Measurements from ENCODE around the gene ANO6. TPM values are rescaled to one million over a fixed set of nuclear protein-coding genes. Genes with fewer than 3 reads are reported as not detected.

ANO6 gene
- total and polyA plus RNA-seq, 5 donors = 14.4 to 51.0 (median 46.8) TPM

GRCh38 chr12:45189766-45190403 lies 26.0 kb upstream of the ANO6 start:
- H3K4me1 ChIP-seq (ENCODE audit: control insufficient read depth, insufficient read depth, low read length) = no peaks in the 10 kb centered on the region
- H3K4me3 ChIP-seq (ENCODE audit: low read length) = no peak overlapping the region
- no peak overlapping the region for H3K27ac ChIP-seq (ENCODE audit: low read length)
- intact Hi-C loops (cut with DNase I) = no loop called here
- DNase-seq (no peak), ATAC-seq (no peak)
- WGBS = 90% methylated on average over 1 of the region's 1 CpG
- no peaks in the 10 kb centered on the region for H3K9me3 ChIP-seq (ENCODE audit: control insufficient read depth, low read length)
- H3K27me3 ChIP-seq (ENCODE audit: control insufficient read depth, insufficient read depth) = no peaks in the 10 kb centered on the region

- no peak for DNase-seq
- 65% methylated on average over 1 of the region's 1 CpG for WGBS
- H3K27ac ChIP-seq (ENCODE audit: low read length) = no peak overlapping the region
These were observed 24.7 kb upstream of the ANO6 start for GRCh38 chr12:45191239-45191638.

GRCh38 chr12:45192707-45193106 lies 23.2 kb upstream of the ANO6 start:
- Histone ChIP-seq H3K4me1 (ENCODE audit: control insufficient read depth, insufficient read depth, low read length) (no peaks in the 10 kb centered on the region), H3K27ac (ENCODE audit: low read length) (no peak overlapping the region), H3K27me3 (ENCODE audit: control insufficient read depth, insufficient read depth) (no peaks in the 10 kb centered on the region), H3K9me3 (ENCODE audit: control insufficient read depth, low read length) (no peaks in the 10 kb centered on the region), H3K4me3 (ENCODE audit: low read length) (no peak overlapping the region)
- DNase-seq (no peak), ATAC-seq (no peak)
- 69% methylated on average over 4 of the region's 4 CpGs for WGBS
- intact Hi-C loops (cut with DNase I) = no loop called here

More at GRCh38 chr12:45191239-45191638, 24.7 kb upstream of the ANO6 start:
- no peaks in the 10 kb centered on the region for H3K4me1 ChIP-seq (ENCODE audit: control insufficient read depth, insufficient read depth, low read length)
- intact Hi-C loops (cut with DNase I) = no loop called here
- no peaks in the 10 kb centered on the region for H3K27me3 ChIP-seq (ENCODE audit: control insufficient read depth, insufficient read depth)
- no peak for ATAC-seq
- no peak overlapping the region for H3K4me3 ChIP-seq (ENCODE audit: low read length)
- H3K9me3 ChIP-seq (ENCODE audit: control insufficient read depth, low read length) = no peaks in the 10 kb centered on the region

GRCh38 chr12:45200491-45201043 lies 15.3 kb upstream of the ANO6 start:
- H3K4me3 ChIP-seq (ENCODE audit: low read length) = no peak overlapping the region
- H3K4me1 ChIP-seq (ENCODE audit: control insufficient read depth, insufficient read depth, low read length) = no peaks in the 10 kb centered on the region
- H3K27ac ChIP-seq (ENCODE audit: low read length) = no peak overlapping the region
- no peak for DNase-seq
- ATAC-seq = peak in 1 of 2 donors; percentile 24
- H3K9me3 ChIP-seq (ENCODE audit: control insufficient read depth, low read length) = no peaks in the 10 kb centered on the region
- no peaks in the 10 kb centered on the region for H3K27me3 ChIP-seq (ENCODE audit: control insufficient read depth, insufficient read depth)
- intact Hi-C loops (cut with DNase I) = no loop called here
- WGBS = 78% methylated on average over 7 of the region's 7 CpGs

- ATAC-seq (no peak), DNase-seq (no peak)
- no peaks in the 10 kb centered on the region for H3K9me3 ChIP-seq (ENCODE audit: control insufficient read depth, low read length)
- H3K27me3 ChIP-seq (ENCODE audit: control insufficient read depth, insufficient read depth) = no peaks in the 10 kb centered on the region
- H3K4me1 ChIP-seq (ENCODE audit: control insufficient read depth, insufficient read depth, low read length) = no peaks in the 10 kb centered on the region
- WGBS = 94% methylated on average over 1 of the region's 1 CpG
- no peak overlapping the region for H3K4me3 ChIP-seq (ENCODE audit: low read length)
- H3K27ac ChIP-seq (ENCODE audit: low read length) = no peak overlapping the region
- intact Hi-C loops (cut with DNase I) = no loop called here
These were observed 12.1 kb upstream of the ANO6 start for GRCh38 chr12:45203767-45204166.

- 88% methylated on average over 3 of the region's 3 CpGs for WGBS
- no peaks in the 10 kb centered on the region for H3K27me3 ChIP-seq (ENCODE audit: control insufficient read depth, insufficient read depth)
- ATAC-seq = no peak
- no peak overlapping the region for H3K4me3 ChIP-seq (ENCODE audit: low read length)
- no peak overlapping the region for H3K27ac ChIP-seq (ENCODE audit: low read length)
- H3K9me3 ChIP-seq (ENCODE audit: control insufficient read depth, low read length) = no peaks in the 10 kb centered on the region
- H3K4me1 ChIP-seq (ENCODE audit: control insufficient read depth, insufficient read depth, low read length) = no peaks in the 10 kb centered on the region
- no peak for DNase-seq
- intact Hi-C loops (cut with DNase I) = no loop called here
These were observed 11.1 kb upstream of the ANO6 start for GRCh38 chr12:45204757-45205156.

- 86% methylated on average over 4 of the region's 4 CpGs for WGBS
- Histone ChIP-seq H3K27me3 (ENCODE audit: control insufficient read depth, insufficient read depth) (no peaks in the 10 kb centered on the region), H3K27ac (ENCODE audit: low read length) (no peak overlapping the region), H3K4me3 (ENCODE audit: low read length) (no peak overlapping the region), H3K4me1 (ENCODE audit: control insufficient read depth, insufficient read depth, low read length) (no peaks in the 10 kb centered on the region), H3K9me3 (ENCODE audit: control insufficient read depth, low read length) (no peaks in the 10 kb centered on the region)
- intact Hi-C loops (cut with DNase I) = no loop called here
- no peak for ATAC-seq
- DNase-seq = no peak
These were observed 10.6 kb upstream of the ANO6 start for GRCh38 chr12:45205165-45205825.

- H3K27me3 ChIP-seq (ENCODE audit: control insufficient read depth, insufficient read depth) = no peaks in the 10 kb centered on the region
- ATAC-seq (peak in 1 of 2 donors; percentile 34), DNase-seq (no peak)
- intact Hi-C loops (cut with DNase I) = no loop called here
- H3K4me1 ChIP-seq (ENCODE audit: control insufficient read depth, insufficient read depth, low read length) = no peaks in the 10 kb centered on the region
- H3K9me3 ChIP-seq (ENCODE audit: control insufficient read depth, low read length) = no peaks in the 10 kb centered on the region
- H3K27ac ChIP-seq (ENCODE audit: low read length) = no peak overlapping the region
- 86% methylated on average over 9 of the region's 9 CpGs for WGBS
- no peak overlapping the region for H3K4me3 ChIP-seq (ENCODE audit: low read length)
These were observed 7.0 kb upstream of the ANO6 start for GRCh38 chr12:45208604-45209487.

GRCh38 chr12:45209784-45210183 lies 6.1 kb upstream of the ANO6 start:
- no peak overlapping the region for H3K27ac ChIP-seq (ENCODE audit: low read length)
- no peak overlapping the region for H3K4me3 ChIP-seq (ENCODE audit: low read length)
- no peaks in the 10 kb centered on the region for H3K27me3 ChIP-seq (ENCODE audit: control insufficient read depth, insufficient read depth)
- 94% methylated on average over 2 of the region's 2 CpGs for WGBS
- H3K4me1 ChIP-seq (ENCODE audit: control insufficient read depth, insufficient read depth, low read length) = no peaks in the 10 kb centered on the region
- intact Hi-C loops (cut with DNase I) = no loop called here
- ATAC-seq = no peak
- H3K9me3 ChIP-seq (ENCODE audit: control insufficient read depth, low read length) = no peaks in the 10 kb centered on the region
- no peak for DNase-seq

GRCh38 chr12:45212064-45212463 lies 3.8 kb upstream of the ANO6 start:
- no peak for DNase-seq
- H3K9me3 ChIP-seq (ENCODE audit: control insufficient read depth, low read length) = no peaks in the 10 kb centered on the region
- no peaks in the 10 kb centered on the region for H3K4me1 ChIP-seq (ENCODE audit: control insufficient read depth, insufficient read depth, low read length)
- no peaks in the 10 kb centered on the region for H3K27me3 ChIP-seq (ENCODE audit: control insufficient read depth, insufficient read depth)
- H3K27ac ChIP-seq (ENCODE audit: low read length) = no peak overlapping the region
- intact Hi-C loops (cut with DNase I) = no loop called here
- no peak for ATAC-seq
- no peak overlapping the region for H3K4me3 ChIP-seq (ENCODE audit: low read length)
- WGBS = 91% methylated on average over 1 of the region's 1 CpG

GRCh38 chr12:45213107-45213506 lies 2.8 kb upstream of the ANO6 start:
- intact Hi-C loops (cut with DNase I) = no loop called here
- no peak overlapping the region for H3K27ac ChIP-seq (ENCODE audit: low read length)
- DNase-seq (no peak), ATAC-seq (no peak)
- H3K27me3 ChIP-seq (ENCODE audit: control insufficient read depth, insufficient read depth) = no peaks in the 10 kb centered on the region
- 100% methylated on average over 1 of the region's 1 CpG for WGBS
- H3K4me1 ChIP-seq (ENCODE audit: control insufficient read depth, insufficient read depth, low read length) = no peaks in the 10 kb centered on the region
- no peaks in the 10 kb centered on the region for H3K9me3 ChIP-seq (ENCODE audit: control insufficient read depth, low read length)
- H3K4me3 ChIP-seq (ENCODE audit: low read length) = no peak overlapping the region
